Hematopoietic multipotent progenitor cell treated with erythropoietin and hydrocortisone succinate and interleukin-3 and kit ligand, for 15 days (in vitro differentiated cells): ENCODE results near the gene OCA2.

Experiments
- DNase-seq: peaks from one replicate; pipeline ENCODE4 v3.0.0-alpha.2; 2015; ENCODE audit warnings: low spot score

Gene OCA2

GRCh38 chr15:27847775-27848710, 251.1 kb downstream of the OCA2 start:
- no peak for DNase-seq

- DNase-seq = no peak
These were observed 252.3 kb downstream of the OCA2 start for GRCh38 chr15:27846722-27847395.

- no peak for DNase-seq
These were observed 253.4 kb downstream of the OCA2 start for GRCh38 chr15:27845535-27846369.

GRCh38 chr15:27844018-27844666, 255.0 kb downstream of the OCA2 start:
- DNase-seq = no peak

GRCh38 chr15:27843146-27843545, 256.0 kb downstream of the OCA2 start:
- no peak for DNase-seq

GRCh38 chr15:27842526-27842925, 256.6 kb downstream of the OCA2 start:
- DNase-seq = no peak

- no peak for DNase-seq
These were observed 263.7 kb downstream of the OCA2 start for GRCh38 chr15:27835233-27835939.

GRCh38 chr15:27834684-27835083, 264.4 kb downstream of the OCA2 start:
- DNase-seq = no peak

- DNase-seq = no peak
These were observed 265.1 kb downstream of the OCA2 start for GRCh38 chr15:27833974-27834373.

GRCh38 chr15:27833178-27833577, 265.9 kb downstream of the OCA2 start:
- DNase-seq = no peak

- DNase-seq = no peak
These were observed 266.9 kb downstream of the OCA2 start for GRCh38 chr15:27832237-27832596.

GRCh38 chr15:27831384-27832236, 267.5 kb downstream of the OCA2 start:
- DNase-seq = no peak

- DNase-seq = no peak
These were observed 270.4 kb downstream of the OCA2 start for GRCh38 chr15:27828746-27829145.

GRCh38 chr15:27826902-27827714, 272.0 kb downstream of the OCA2 start:
- no peak for DNase-seq

GRCh38 chr15:27826411-27826810, 272.7 kb downstream of the OCA2 start:
- no peak for DNase-seq

- no peak for DNase-seq
These were observed 274.2 kb downstream of the OCA2 start for GRCh38 chr15:27824841-27825422.

- no peak for DNase-seq
These were observed 277.8 kb downstream of the OCA2 start for GRCh38 chr15:27821273-27821672.

GRCh38 chr15:27820722-27821121, 278.4 kb downstream of the OCA2 start:
- no peak for DNase-seq

GRCh38 chr15:27820232-27820631, 278.9 kb downstream of the OCA2 start:
- DNase-seq = no peak
